Epithelial cell of proximal tubule (primary cell): Measurements from ENCODE around the gene SFTPA1. TPM values are rescaled to one million over a fixed set of nuclear protein-coding genes. Genes with fewer than 3 reads are reported as not detected.
"Not testable (repeated sequence)": the region's sequence is repeated elsewhere in the genome, so short reads cannot be mapped to it uniquely, and the experiment has no call there.

ENCODE experiments used
- DNase-seq: peaks from one replicate; pipeline ENCODE4 v3.0.0-alpha.2; 2011; ENCODE audit warnings: low read depth
- H3K4me3 ChIP-seq: 2 replicates; pipeline ENCODE4 v1.5.1; 2011; ENCODE audit warnings: low read depth, mild to moderate bottlenecking, low read length
- total RNA-seq: library from RNA; depleted of rRNA; stranded (reverse); fragments of >200 nt; gene quantifications from 2 replicates; pipeline ENCODE4 v1.2.3, GENCODE V29; 2015
- TF ChIP-seq, protein P1 (sequence below): conservative IDR thresholded peaks from 2 replicates; pipeline ENCODE4 v1.5.1; 2012; ENCODE audit warnings: low read depth, mild to moderate bottlenecking, low read length

Gene SFTPA1
- total RNA-seq, 1 donor from 2014 or later: not detected

DNA sequence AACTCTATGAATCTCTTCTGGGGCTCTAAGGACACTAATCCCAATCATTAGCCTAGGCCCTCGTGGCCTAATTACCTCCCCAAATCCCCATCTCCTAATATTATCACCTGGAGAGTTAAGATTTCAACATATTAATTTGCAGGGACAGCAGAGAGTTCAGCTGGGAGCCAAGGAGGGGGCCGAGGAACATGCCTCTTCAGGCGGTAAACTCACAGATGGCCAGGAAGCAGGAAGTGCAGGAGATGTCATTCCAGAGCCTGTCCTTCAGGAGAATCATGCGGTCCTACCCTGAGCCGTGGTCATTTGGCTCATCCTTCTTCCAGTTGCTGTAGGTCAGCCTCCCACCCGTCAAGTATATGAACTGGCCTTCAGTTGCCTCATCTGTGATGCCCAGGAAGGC, 28.6 kb upstream of the SFTPA1 start:
- TF ChIP-seq, protein P1, sequence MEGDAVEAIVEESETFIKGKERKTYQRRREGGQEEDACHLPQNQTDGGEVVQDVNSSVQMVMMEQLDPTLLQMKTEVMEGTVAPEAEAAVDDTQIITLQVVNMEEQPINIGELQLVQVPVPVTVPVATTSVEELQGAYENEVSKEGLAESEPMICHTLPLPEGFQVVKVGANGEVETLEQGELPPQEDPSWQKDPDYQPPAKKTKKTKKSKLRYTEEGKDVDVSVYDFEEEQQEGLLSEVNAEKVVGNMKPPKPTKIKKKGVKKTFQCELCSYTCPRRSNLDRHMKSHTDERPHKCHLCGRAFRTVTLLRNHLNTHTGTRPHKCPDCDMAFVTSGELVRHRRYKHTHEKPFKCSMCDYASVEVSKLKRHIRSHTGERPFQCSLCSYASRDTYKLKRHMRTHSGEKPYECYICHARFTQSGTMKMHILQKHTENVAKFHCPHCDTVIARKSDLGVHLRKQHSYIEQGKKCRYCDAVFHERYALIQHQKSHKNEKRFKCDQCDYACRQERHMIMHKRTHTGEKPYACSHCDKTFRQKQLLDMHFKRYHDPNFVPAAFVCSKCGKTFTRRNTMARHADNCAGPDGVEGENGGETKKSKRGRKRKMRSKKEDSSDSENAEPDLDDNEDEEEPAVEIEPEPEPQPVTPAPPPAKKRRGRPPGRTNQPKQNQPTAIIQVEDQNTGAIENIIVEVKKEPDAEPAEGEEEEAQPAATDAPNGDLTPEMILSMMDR: no peak
- DNase-seq: no peak
- H3K4me3 ChIP-seq: no peak overlapping the region

DNA sequence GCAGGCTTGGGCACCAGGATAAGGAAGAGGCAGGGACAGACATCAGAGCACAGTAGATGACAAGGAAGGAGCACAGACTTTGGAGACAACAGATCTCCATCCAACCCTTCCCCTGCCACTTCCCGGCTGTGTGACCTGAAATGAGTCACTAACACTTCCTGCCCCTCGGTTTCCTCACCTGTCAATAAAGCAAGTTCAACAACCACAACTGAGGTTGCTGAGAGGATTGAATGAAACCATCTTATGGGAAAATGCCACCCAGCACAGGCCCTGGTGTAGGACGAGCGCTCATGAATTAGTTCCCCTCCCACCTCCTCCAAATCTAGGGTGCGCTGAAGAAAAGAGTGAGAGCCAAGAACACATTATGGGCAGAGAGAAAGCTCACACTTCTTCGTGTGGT, 27.8 kb upstream of the SFTPA1 start:
- DNase-seq, H3K4me3 ChIP-seq: not testable (repeated sequence)

GRCh38 chr10:79583488-79584024, 27.2 kb upstream of the SFTPA1 start:
- no peak for DNase-seq
- no peak overlapping the region for H3K4me3 ChIP-seq
- TF ChIP-seq, protein P1: no peak

DNA sequence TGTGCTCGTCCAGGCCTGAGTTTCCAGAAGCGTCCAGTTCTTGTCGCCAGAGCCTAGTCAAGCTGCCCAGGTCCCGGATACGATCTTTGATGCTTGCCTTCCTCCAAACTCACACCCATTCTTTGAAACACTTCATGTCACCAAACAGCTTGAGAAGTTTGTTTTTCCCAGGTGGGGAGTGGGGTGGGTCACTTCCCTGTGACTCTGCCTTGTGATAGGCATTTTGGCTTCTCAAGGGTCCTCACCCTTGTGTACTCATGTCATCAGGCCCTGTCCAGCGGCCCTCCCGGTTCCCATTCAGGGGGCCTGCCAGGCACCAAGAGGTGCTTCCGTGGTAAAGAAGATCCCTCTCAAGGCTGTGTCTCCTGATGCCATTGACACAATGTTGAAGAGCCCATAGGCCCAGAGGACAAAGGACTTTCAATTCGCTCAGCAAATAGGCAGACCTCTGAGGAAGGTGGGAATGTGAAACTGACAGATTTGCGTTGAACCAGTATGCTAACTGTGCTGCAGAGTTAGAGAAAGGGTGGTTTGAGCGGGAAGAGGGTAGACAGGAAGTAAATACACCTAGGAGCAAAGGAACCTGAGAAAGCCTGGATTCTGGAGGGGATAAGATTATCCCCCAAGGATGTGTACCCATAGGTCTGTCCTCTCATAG, 24.7 kb upstream of the SFTPA1 start:
- no peak overlapping the region for H3K4me3 ChIP-seq
- no peak for DNase-seq
- TF ChIP-seq, protein P1: no peak

DNA sequence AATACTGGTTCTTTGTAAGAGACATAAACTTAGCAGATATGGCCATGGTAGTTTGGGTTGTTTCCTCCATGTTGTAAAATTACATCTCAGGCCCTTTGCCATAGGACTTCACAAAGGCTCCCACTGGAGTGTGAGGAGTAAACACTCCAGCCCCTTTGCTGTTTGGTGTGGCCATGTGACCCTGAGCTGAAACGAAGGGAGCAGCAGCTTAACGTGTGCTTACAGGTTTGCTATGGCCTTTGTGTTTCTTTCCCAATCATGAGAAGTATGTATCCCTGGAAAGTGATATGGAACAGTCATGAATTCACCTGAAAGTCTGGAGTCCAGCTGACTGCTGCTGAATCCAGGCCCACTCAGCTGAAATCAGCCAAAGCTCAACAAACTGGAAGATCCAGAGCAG, 23.8 kb upstream of the SFTPA1 start:
- TF ChIP-seq, protein P1: no peak
- no peak for DNase-seq
- H3K4me3 ChIP-seq: no peak overlapping the region

DNA sequence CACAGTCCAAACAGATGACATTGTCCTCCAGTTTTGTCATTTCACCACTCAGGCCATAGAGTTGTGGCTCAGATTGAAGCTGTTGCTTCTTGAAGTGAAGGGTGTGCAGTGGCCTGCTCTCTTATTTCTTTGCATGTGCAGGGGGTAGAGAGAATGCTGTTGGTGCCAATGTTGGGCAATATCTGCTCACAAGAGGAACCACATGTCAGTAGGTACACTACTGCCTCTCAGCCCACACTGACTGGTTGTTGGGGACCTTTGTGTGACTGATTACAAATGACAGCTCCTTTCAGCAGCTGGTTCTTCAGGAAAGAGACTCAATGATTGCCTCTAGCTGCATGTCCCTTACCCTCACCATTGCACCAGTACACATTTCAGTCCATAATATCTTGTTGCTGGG, 21.9 kb upstream of the SFTPA1 start:
- H3K4me3 ChIP-seq: no peak overlapping the region
- DNase-seq: no peak
- TF ChIP-seq, protein P1: no peak

- H3K4me3 ChIP-seq: no peak overlapping the region
- DNase-seq: no peak
- TF ChIP-seq, protein P1: no peak
Measured at GRCh38 chr10:79593377-79593776, 17.4 kb upstream of the SFTPA1 start.

- H3K4me3 ChIP-seq, DNase-seq: not testable (repeated sequence)
Measured at GRCh38 chr10:79594565-79594964, 16.2 kb upstream of the SFTPA1 start.
